ENCODE measurements around the gene CHD1L.

CHD1L gene

DNA sequence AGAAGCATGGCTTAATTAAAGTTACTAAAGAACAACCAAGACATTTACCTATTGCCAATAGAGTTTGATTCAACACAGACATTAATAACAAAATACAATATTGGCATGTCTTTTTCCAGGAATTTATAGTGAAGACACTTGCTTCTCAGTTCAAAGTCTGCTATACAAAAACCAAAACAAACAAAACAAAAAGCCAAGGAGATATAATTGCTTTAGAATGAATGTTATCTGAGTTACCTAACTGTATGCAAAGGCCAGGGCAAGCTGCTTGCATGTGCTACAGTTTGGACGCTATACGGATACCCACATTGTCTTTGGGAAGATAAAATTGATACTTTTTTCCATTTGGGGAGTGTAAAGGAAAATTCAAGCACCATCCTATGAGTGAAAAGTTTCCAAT, 30.9 kb upstream of the CHD1L start:
- no peaks in the 10 kb centered on the region for H3K9me3 ChIP-seq (ENCODE audit: control insufficient read depth in 2 of 2, low read length in 2 of 2)
- H3K4me1 ChIP-seq (ENCODE audit: control insufficient read depth in 2 of 2, insufficient read depth in 2 of 2, low read length in 2 of 2), result peaks cover 6 to 15% of the 10 kb centered on the region in 2 donors
- H3K27ac ChIP-seq (ENCODE audit: low read depth in 2 of 2, low read length in 2 of 2), result no peak overlapping the region
- peaks cover 19 to 27% of the 10 kb centered on the region in 2 donors for H3K36me3 ChIP-seq (ENCODE audit: control insufficient read depth in 2 of 2, insufficient read depth in 2 of 2, low read length in 2 of 2)
- no peaks in the 10 kb centered on the region for H3K27me3 ChIP-seq (ENCODE audit: control insufficient read depth in 2 of 2, insufficient read depth in 2 of 2, low read length in 2 of 2)
- H3K4me3 ChIP-seq (ENCODE audit: low read length in 2 of 2), result no peak overlapping the region
- no peak overlapping the region for H3K9ac ChIP-seq (ENCODE audit: low read depth in 1 of 2, low read length in 2 of 2)

DNA sequence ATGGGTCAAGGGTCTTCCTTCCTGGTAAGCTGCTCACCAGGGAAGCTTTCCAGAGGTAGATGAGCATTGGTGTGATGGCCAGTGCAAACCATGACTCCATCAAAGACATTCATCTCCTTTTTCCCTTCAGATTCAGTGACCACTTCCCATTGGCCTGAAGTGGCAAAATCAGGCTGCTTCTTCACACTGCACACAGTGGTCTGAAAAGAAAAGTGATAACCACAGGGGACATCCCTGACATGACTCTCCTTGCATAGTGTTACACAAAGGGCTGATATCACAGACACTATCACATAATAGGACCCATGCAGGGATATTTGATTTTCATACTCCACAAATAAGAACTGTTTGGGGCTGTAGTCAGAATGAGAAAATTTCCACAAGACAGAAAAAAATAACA, 29.2 kb upstream of the CHD1L start:
- Histone ChIP-seq H3K27me3 (ENCODE audit: control insufficient read depth in 2 of 2, insufficient read depth in 2 of 2, low read length in 2 of 2) (no peaks in the 10 kb centered on the region), H3K9me3 (ENCODE audit: control insufficient read depth in 2 of 2, low read length in 2 of 2) (no peaks in the 10 kb centered on the region), H3K27ac (ENCODE audit: low read depth in 2 of 2, low read length in 2 of 2) (no peak overlapping the region), H3K4me1 (ENCODE audit: control insufficient read depth in 2 of 2, insufficient read depth in 2 of 2, low read length in 2 of 2) (peaks cover 6 to 16% of the 10 kb centered on the region in 2 donors), H3K4me3 (ENCODE audit: low read length in 2 of 2) (no peak overlapping the region), H3K9ac (ENCODE audit: low read depth in 1 of 2, low read length in 2 of 2) (no peak overlapping the region), H3K36me3 (ENCODE audit: control insufficient read depth in 2 of 2, insufficient read depth in 2 of 2, low read length in 2 of 2) (peaks cover 14 to 20% of the 10 kb centered on the region in 2 donors)

DNA sequence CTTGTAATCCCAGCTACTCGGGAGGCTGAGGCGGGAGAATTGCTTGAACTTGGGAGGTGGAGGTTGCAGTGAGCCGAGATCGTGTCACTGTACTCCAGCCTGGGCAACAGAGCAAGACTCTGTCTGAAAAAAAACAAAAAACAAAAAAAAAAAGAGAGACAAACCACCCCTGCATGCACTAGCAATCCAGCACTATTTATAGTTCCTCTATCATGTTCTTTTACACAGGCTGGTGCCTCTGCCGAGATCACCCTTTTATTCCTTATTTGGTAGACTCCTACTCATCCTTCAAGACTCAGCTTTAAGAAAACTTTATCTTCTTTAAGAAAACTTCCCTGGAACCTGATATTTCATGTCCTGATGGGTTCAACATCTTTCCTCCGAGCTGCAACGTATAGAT, 28.2 kb upstream of the CHD1L start:
- Histone ChIP-seq H3K36me3 (ENCODE audit: control insufficient read depth in 2 of 2, insufficient read depth in 2 of 2, low read length in 2 of 2) (peaks cover 14 to 16% of the 10 kb centered on the region in 2 donors), H3K9me3 (ENCODE audit: control insufficient read depth in 2 of 2, low read length in 2 of 2) (no peaks in the 10 kb centered on the region), H3K27ac (ENCODE audit: low read depth in 2 of 2, low read length in 2 of 2) (no peak overlapping the region), H3K27me3 (ENCODE audit: control insufficient read depth in 2 of 2, insufficient read depth in 2 of 2, low read length in 2 of 2) (no peaks in the 10 kb centered on the region), H3K4me3 (ENCODE audit: low read length in 2 of 2) (no peak overlapping the region), H3K9ac (ENCODE audit: low read depth in 1 of 2, low read length in 2 of 2) (no peak overlapping the region), H3K4me1 (ENCODE audit: control insufficient read depth in 2 of 2, insufficient read depth in 2 of 2, low read length in 2 of 2) (peaks cover 6 to 16% of the 10 kb centered on the region in 2 donors)

GRCh38 chr1:147214842-147215539, 27.5 kb upstream of the CHD1L start:
- H3K27me3 ChIP-seq (ENCODE audit: control insufficient read depth in 2 of 2, insufficient read depth in 2 of 2, low read length in 2 of 2), result no peaks in the 10 kb centered on the region
- H3K9me3 ChIP-seq (ENCODE audit: control insufficient read depth in 2 of 2, low read length in 2 of 2), result no peaks in the 10 kb centered on the region
- H3K36me3 ChIP-seq (ENCODE audit: control insufficient read depth in 2 of 2, insufficient read depth in 2 of 2, low read length in 2 of 2), result peaks cover 12 to 13% of the 10 kb centered on the region in 2 donors
- peaks cover 6 to 16% of the 10 kb centered on the region in 2 donors for H3K4me1 ChIP-seq (ENCODE audit: control insufficient read depth in 2 of 2, insufficient read depth in 2 of 2, low read length in 2 of 2)
- H3K27ac ChIP-seq (ENCODE audit: low read depth in 2 of 2, low read length in 2 of 2), result peak overlapping the region in 1 of 2 donors; percentile 27
- no peak overlapping the region for H3K4me3 ChIP-seq (ENCODE audit: low read length in 2 of 2)
- H3K9ac ChIP-seq (ENCODE audit: low read depth in 1 of 2, low read length in 2 of 2), result no peak overlapping the region

- no peak overlapping the region for H3K4me3 ChIP-seq (ENCODE audit: low read length in 2 of 2)
- H3K9ac ChIP-seq (ENCODE audit: low read depth in 1 of 2, low read length in 2 of 2), result no peak overlapping the region
- no peaks in the 10 kb centered on the region for H3K9me3 ChIP-seq (ENCODE audit: control insufficient read depth in 2 of 2, low read length in 2 of 2)
- H3K27me3 ChIP-seq (ENCODE audit: control insufficient read depth in 2 of 2, insufficient read depth in 2 of 2, low read length in 2 of 2), result no peaks in the 10 kb centered on the region
- H3K36me3 ChIP-seq (ENCODE audit: control insufficient read depth in 2 of 2, insufficient read depth in 2 of 2, low read length in 2 of 2), result peaks cover 12% of the 10 kb centered on the region in 2 donors
- H3K4me1 ChIP-seq (ENCODE audit: control insufficient read depth in 2 of 2, insufficient read depth in 2 of 2, low read length in 2 of 2), result peaks cover 6 to 16% of the 10 kb centered on the region in 2 donors
- H3K27ac ChIP-seq (ENCODE audit: low read depth in 2 of 2, low read length in 2 of 2), result peak overlapping the region in 1 of 2 donors; percentile 27
Measured at GRCh38 chr1:147215540-147215916, 27.0 kb upstream of the CHD1L start.

GRCh38 chr1:147216124-147216523, 26.4 kb upstream of the CHD1L start:
- Histone ChIP-seq H3K4me3 (ENCODE audit: low read length in 2 of 2) (no peak overlapping the region), H3K9me3 (ENCODE audit: control insufficient read depth in 2 of 2, low read length in 2 of 2) (no peaks in the 10 kb centered on the region), H3K27me3 (ENCODE audit: control insufficient read depth in 2 of 2, insufficient read depth in 2 of 2, low read length in 2 of 2) (no peaks in the 10 kb centered on the region), H3K36me3 (ENCODE audit: control insufficient read depth in 2 of 2, insufficient read depth in 2 of 2, low read length in 2 of 2) (peaks cover 12% of the 10 kb centered on the region in 2 donors), H3K4me1 (ENCODE audit: control insufficient read depth in 2 of 2, insufficient read depth in 2 of 2, low read length in 2 of 2) (peaks cover 6 to 16% of the 10 kb centered on the region in 2 donors), H3K27ac (ENCODE audit: low read depth in 2 of 2, low read length in 2 of 2) (no peak overlapping the region), H3K9ac (ENCODE audit: low read depth in 1 of 2, low read length in 2 of 2) (no peak overlapping the region)

- H3K4me3 ChIP-seq (ENCODE audit: low read length in 2 of 2), result no peak overlapping the region
- no peak overlapping the region for H3K27ac ChIP-seq (ENCODE audit: low read depth in 2 of 2, low read length in 2 of 2)
- no peaks in the 10 kb centered on the region for H3K27me3 ChIP-seq (ENCODE audit: control insufficient read depth in 2 of 2, insufficient read depth in 2 of 2, low read length in 2 of 2)
- no peak overlapping the region for H3K9ac ChIP-seq (ENCODE audit: low read depth in 1 of 2, low read length in 2 of 2)
- no peaks in the 10 kb centered on the region for H3K9me3 ChIP-seq (ENCODE audit: control insufficient read depth in 2 of 2, low read length in 2 of 2)
- peaks cover 6 to 12% of the 10 kb centered on the region in 2 donors for H3K36me3 ChIP-seq (ENCODE audit: control insufficient read depth in 2 of 2, insufficient read depth in 2 of 2, low read length in 2 of 2)
- peaks cover 6 to 16% of the 10 kb centered on the region in 2 donors for H3K4me1 ChIP-seq (ENCODE audit: control insufficient read depth in 2 of 2, insufficient read depth in 2 of 2, low read length in 2 of 2)
Measured at GRCh38 chr1:147217141-147217540, 25.3 kb upstream of the CHD1L start.

DNA sequence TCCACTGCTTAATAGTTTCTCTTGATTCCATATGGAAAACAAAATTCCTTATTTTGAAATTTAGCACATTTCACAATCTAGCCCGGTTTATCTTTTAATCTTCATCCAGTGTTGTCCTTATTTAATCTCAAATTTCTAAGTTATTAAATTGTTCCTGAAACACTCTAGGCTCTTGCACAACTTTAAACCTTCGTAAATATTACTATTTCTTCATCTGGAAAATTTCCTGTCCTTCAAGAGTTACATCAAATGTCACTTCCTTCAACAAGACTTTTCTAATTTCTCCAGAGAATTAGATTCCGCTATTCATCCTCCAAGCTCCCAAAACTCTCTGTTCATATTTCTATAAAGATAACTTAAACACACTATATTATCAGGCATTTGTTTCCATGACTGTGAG, 23.9 kb upstream of the CHD1L start:
- H3K9me3 ChIP-seq (ENCODE audit: control insufficient read depth in 2 of 2, low read length in 2 of 2), result no peaks in the 10 kb centered on the region
- no peak overlapping the region for H3K9ac ChIP-seq (ENCODE audit: low read depth in 1 of 2, low read length in 2 of 2)
- no peak overlapping the region for H3K4me3 ChIP-seq (ENCODE audit: low read length in 2 of 2)
- H3K27me3 ChIP-seq (ENCODE audit: control insufficient read depth in 2 of 2, insufficient read depth in 2 of 2, low read length in 2 of 2), result no peaks in the 10 kb centered on the region
- peaks cover 0 to 5% of the 10 kb centered on the region in 2 donors for H3K36me3 ChIP-seq (ENCODE audit: control insufficient read depth in 2 of 2, insufficient read depth in 2 of 2, low read length in 2 of 2)
- H3K4me1 ChIP-seq (ENCODE audit: control insufficient read depth in 2 of 2, insufficient read depth in 2 of 2, low read length in 2 of 2), result peaks cover 6 to 18% of the 10 kb centered on the region in 2 donors
- H3K27ac ChIP-seq (ENCODE audit: low read depth in 2 of 2, low read length in 2 of 2), result no peak overlapping the region

- no peaks in the 10 kb centered on the region for H3K9me3 ChIP-seq (ENCODE audit: control insufficient read depth in 2 of 2, low read length in 2 of 2)
- no peak overlapping the region for H3K27ac ChIP-seq (ENCODE audit: low read depth in 2 of 2, low read length in 2 of 2)
- peaks cover 4 to 5% of the 10 kb centered on the region in 2 donors for H3K4me1 ChIP-seq (ENCODE audit: control insufficient read depth in 2 of 2, insufficient read depth in 2 of 2, low read length in 2 of 2)
- peak overlapping the region; percentile 56 to 58 for H3K4me3 ChIP-seq (ENCODE audit: low read length in 2 of 2)
- H3K36me3 ChIP-seq (ENCODE audit: control insufficient read depth in 2 of 2, insufficient read depth in 2 of 2, low read length in 2 of 2), result peaks cover 0 to 4% of the 10 kb centered on the region in 2 donors
- H3K27me3 ChIP-seq (ENCODE audit: control insufficient read depth in 2 of 2, insufficient read depth in 2 of 2, low read length in 2 of 2), result no peaks in the 10 kb centered on the region
- H3K9ac ChIP-seq (ENCODE audit: low read depth in 1 of 2, low read length in 2 of 2), result peak overlapping the region in 1 of 2 donors; percentile 86
Measured at GRCh38 chr1:147223740-147224615, 18.5 kb upstream of the CHD1L start.

DNA sequence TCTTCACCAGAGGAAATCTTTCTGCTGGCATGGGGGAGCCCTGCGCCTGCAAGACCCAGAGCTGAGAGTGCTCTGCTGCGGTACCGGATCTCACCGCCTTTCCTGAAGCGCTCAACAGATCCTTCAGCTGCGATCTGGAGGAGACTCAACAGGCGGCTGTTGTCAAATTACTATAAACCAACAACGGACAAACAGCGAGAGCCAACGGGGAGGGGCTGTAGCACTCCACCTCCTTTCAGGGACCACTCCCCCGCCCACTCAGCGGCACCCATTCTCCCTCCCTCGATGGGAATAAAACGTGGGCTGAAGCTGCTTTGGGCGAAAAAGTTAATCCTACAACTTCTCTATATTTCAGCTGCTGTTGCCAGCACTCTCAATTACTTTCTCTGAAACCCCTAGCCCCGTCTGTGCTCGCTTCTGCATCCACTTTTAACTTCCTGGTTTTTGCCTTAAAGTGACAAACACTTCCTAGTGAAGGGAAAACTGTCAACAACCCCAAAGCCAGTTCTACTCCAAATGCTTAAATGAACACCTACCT, 17.2 kb upstream of the CHD1L start, which contains the start of gene FMO5:
TSS of gene FMO5 (minus strand) at position 147 of the 538 bp plus-strand sequence. CDS start 310 bp downstream, outside the sequence.
- Histone ChIP-seq H3K36me3 (ENCODE audit: control insufficient read depth in 2 of 2, insufficient read depth in 2 of 2, low read length in 2 of 2) (peaks cover 0 to 4% of the 10 kb centered on the region in 2 donors), H3K27me3 (ENCODE audit: control insufficient read depth in 2 of 2, insufficient read depth in 2 of 2, low read length in 2 of 2) (no peaks in the 10 kb centered on the region), H3K9ac (ENCODE audit: low read depth in 1 of 2, low read length in 2 of 2) (peak within 1 kb of the TSS; percentile 64 to 86), H3K4me3 (ENCODE audit: low read length in 2 of 2) (peak within 1 kb of the TSS; percentile 84 to 86), H3K4me1 (ENCODE audit: control insufficient read depth in 2 of 2, insufficient read depth in 2 of 2, low read length in 2 of 2) (peaks cover 4 to 5% of the 10 kb centered on the region in 2 donors), H3K9me3 (ENCODE audit: control insufficient read depth in 2 of 2, low read length in 2 of 2) (no peaks in the 10 kb centered on the region), H3K27ac (ENCODE audit: low read depth in 2 of 2, low read length in 2 of 2) (peak within 1 kb of the TSS; percentile 74 to 87)
